ENCODE results near the gene DRG2. TPM values are rescaled to one million over a fixed set of nuclear protein-coding genes. Genes with fewer than 3 reads are reported as not detected.
A peak's percentile ranks its signal among the peaks of the same experiment; 100 is the strongest.

The DRG2 gene
- total RNA-seq, 1 donor, result 40.2 TPM

- Histone ChIP-seq H3K79me2 (ENCODE audit: insufficient read depth, low read length) (no peaks in the 10 kb centered on the region), H3K27me3 (ENCODE audit: insufficient read depth, low read length) (peaks cover 3% of the 10 kb centered on the region), H3K27ac (ENCODE audit: low read depth, low read length) (no peak overlapping the region), H3K4me2 (ENCODE audit: insufficient read depth, low read length) (no peak overlapping the region), H4K20me1 (ENCODE audit: insufficient read depth, low read length) (peaks cover 7% of the 10 kb centered on the region), H3K4me3 (ENCODE audit: insufficient read depth, low read length) (no peak overlapping the region), H3K9me3 (ENCODE audit: low read depth, low read length) (no peaks in the 10 kb centered on the region), H3K4me1 (ENCODE audit: insufficient read depth, low read length) (no peaks in the 10 kb centered on the region), H2AFZ (ENCODE audit: low read length) (no peak overlapping the region), H3K36me3 (ENCODE audit: insufficient read depth, low read length) (no peaks in the 10 kb centered on the region)
- peak; percentile 53 for TF ChIP-seq CTCF (IDR thresholded peaks at IDR 0.05; ENCODE audit: extremely low read depth, low read depth, low read length)
- no peak for DNase-seq (ENCODE audit: insufficient read length, low spot score, missing footprints)
Measured at GRCh38 chr17:18143044-18143936, 55.5 kb downstream of the DRG2 start.

GRCh38 chr17:18144261-18144660 lies 56.5 kb downstream of the DRG2 start:
- H4K20me1 ChIP-seq (ENCODE audit: insufficient read depth, low read length), result peaks cover 7% of the 10 kb centered on the region
- no peaks in the 10 kb centered on the region for H3K4me1 ChIP-seq (ENCODE audit: insufficient read depth, low read length)
- peaks cover 3% of the 10 kb centered on the region for H3K27me3 ChIP-seq (ENCODE audit: insufficient read depth, low read length)
- no peak for TF ChIP-seq CTCF (IDR thresholded peaks at IDR 0.05; ENCODE audit: extremely low read depth, low read depth, low read length)
- H3K9me3 ChIP-seq (ENCODE audit: low read depth, low read length), result no peaks in the 10 kb centered on the region
- H2AFZ ChIP-seq (ENCODE audit: low read length), result no peak overlapping the region
- no peak overlapping the region for H3K27ac ChIP-seq (ENCODE audit: low read depth, low read length)
- no peak for DNase-seq (ENCODE audit: insufficient read length, low spot score, missing footprints)
- H3K79me2 ChIP-seq (ENCODE audit: insufficient read depth, low read length), result no peaks in the 10 kb centered on the region
- H3K4me2 ChIP-seq (ENCODE audit: insufficient read depth, low read length), result no peak overlapping the region
- H3K4me3 ChIP-seq (ENCODE audit: insufficient read depth, low read length), result no peak overlapping the region
- H3K36me3 ChIP-seq (ENCODE audit: insufficient read depth, low read length), result no peaks in the 10 kb centered on the region

GRCh38 chr17:18144855-18145254 lies 57.1 kb downstream of the DRG2 start:
- H3K27me3 ChIP-seq (ENCODE audit: insufficient read depth, low read length), result peaks cover 3% of the 10 kb centered on the region
- no peak overlapping the region for H3K4me2 ChIP-seq (ENCODE audit: insufficient read depth, low read length)
- no peak overlapping the region for H3K4me3 ChIP-seq (ENCODE audit: insufficient read depth, low read length)
- H3K36me3 ChIP-seq (ENCODE audit: insufficient read depth, low read length), result no peaks in the 10 kb centered on the region
- H4K20me1 ChIP-seq (ENCODE audit: insufficient read depth, low read length), result peaks cover 7% of the 10 kb centered on the region
- H3K4me1 ChIP-seq (ENCODE audit: insufficient read depth, low read length), result no peaks in the 10 kb centered on the region
- no peak for DNase-seq (ENCODE audit: insufficient read length, low spot score, missing footprints)
- H2AFZ ChIP-seq (ENCODE audit: low read length), result no peak overlapping the region
- H3K79me2 ChIP-seq (ENCODE audit: insufficient read depth, low read length), result no peaks in the 10 kb centered on the region
- H3K27ac ChIP-seq (ENCODE audit: low read depth, low read length), result no peak overlapping the region
- H3K9me3 ChIP-seq (ENCODE audit: low read depth, low read length), result no peaks in the 10 kb centered on the region
- TF ChIP-seq CTCF (IDR thresholded peaks at IDR 0.05; ENCODE audit: extremely low read depth, low read depth, low read length), result no peak

GRCh38 chr17:18145811-18146210 lies 58.1 kb downstream of the DRG2 start:
- Histone ChIP-seq H3K9me3 (ENCODE audit: low read depth, low read length) (no peaks in the 10 kb centered on the region), H3K4me3 (ENCODE audit: insufficient read depth, low read length) (no peak overlapping the region), H3K4me1 (ENCODE audit: insufficient read depth, low read length) (no peaks in the 10 kb centered on the region)

More at GRCh38 chr17:18145811-18146210, 58.1 kb downstream of the DRG2 start:
- no peak for DNase-seq (ENCODE audit: insufficient read length, low spot score, missing footprints)
- Histone ChIP-seq H2AFZ (ENCODE audit: low read length) (no peak overlapping the region), H3K4me2 (ENCODE audit: insufficient read depth, low read length) (no peak overlapping the region), H3K27me3 (ENCODE audit: insufficient read depth, low read length) (peaks cover 3% of the 10 kb centered on the region), H3K36me3 (ENCODE audit: insufficient read depth, low read length) (no peaks in the 10 kb centered on the region), H4K20me1 (ENCODE audit: insufficient read depth, low read length) (peaks cover 4% of the 10 kb centered on the region), H3K27ac (ENCODE audit: low read depth, low read length) (no peak overlapping the region), H3K79me2 (ENCODE audit: insufficient read depth, low read length) (no peaks in the 10 kb centered on the region)
- TF ChIP-seq CTCF (IDR thresholded peaks at IDR 0.05; ENCODE audit: extremely low read depth, low read depth, low read length), result no peak

All from osteoblast (primary cell).